HG02852 (cell line): Measurements from ENCODE around the gene ELAC2.
A peak's percentile ranks its signal among the peaks of the same experiment; 100 is the strongest.

ENCODE experiments used
- ATAC-seq: cut with Tn5 transposase; IDR thresholded peaks from one replicate; pipeline ENCODE4 v1.9.1; 2021; ENCODE audit warnings: mild to moderate bottlenecking, moderate library complexity; ENCODE audit not compliant: unreplicated experiment

ELAC2 gene, protein sequence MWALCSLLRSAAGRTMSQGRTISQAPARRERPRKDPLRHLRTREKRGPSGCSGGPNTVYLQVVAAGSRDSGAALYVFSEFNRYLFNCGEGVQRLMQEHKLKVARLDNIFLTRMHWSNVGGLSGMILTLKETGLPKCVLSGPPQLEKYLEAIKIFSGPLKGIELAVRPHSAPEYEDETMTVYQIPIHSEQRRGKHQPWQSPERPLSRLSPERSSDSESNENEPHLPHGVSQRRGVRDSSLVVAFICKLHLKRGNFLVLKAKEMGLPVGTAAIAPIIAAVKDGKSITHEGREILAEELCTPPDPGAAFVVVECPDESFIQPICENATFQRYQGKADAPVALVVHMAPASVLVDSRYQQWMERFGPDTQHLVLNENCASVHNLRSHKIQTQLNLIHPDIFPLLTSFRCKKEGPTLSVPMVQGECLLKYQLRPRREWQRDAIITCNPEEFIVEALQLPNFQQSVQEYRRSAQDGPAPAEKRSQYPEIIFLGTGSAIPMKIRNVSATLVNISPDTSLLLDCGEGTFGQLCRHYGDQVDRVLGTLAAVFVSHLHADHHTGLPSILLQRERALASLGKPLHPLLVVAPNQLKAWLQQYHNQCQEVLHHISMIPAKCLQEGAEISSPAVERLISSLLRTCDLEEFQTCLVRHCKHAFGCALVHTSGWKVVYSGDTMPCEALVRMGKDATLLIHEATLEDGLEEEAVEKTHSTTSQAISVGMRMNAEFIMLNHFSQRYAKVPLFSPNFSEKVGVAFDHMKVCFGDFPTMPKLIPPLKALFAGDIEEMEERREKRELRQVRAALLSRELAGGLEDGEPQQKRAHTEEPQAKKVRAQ

GRCh38 chr17:13017655-13018459 lies at the start of gene ELAC2:
Gene ELAC2 (minus strand): TSS chr17:13018027. CDS start chr17:13017947, 80 bp downstream.
- peak; percentile 95 for ATAC-seq

DNA sequence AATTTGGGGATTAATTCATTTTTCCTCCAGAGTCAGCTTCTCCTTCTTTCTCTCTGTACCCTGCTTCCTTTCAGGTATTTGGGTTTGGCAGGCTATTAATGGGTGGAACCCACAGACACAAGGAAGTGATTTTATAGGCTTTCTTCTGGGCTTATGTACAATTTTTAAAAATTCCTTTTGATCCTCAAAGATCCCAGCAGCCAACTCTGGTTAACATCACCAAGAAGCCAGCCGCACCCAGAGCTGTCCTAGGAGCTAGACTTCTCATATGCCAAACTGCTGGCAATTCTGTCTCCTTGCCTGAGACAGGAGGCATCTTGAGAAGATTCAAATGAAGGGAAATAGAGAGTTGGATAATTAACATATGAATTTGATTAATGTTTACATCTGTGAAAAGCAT lies 47.2 kb upstream of the ELAC2 start:
- no peak for ATAC-seq

DNA sequence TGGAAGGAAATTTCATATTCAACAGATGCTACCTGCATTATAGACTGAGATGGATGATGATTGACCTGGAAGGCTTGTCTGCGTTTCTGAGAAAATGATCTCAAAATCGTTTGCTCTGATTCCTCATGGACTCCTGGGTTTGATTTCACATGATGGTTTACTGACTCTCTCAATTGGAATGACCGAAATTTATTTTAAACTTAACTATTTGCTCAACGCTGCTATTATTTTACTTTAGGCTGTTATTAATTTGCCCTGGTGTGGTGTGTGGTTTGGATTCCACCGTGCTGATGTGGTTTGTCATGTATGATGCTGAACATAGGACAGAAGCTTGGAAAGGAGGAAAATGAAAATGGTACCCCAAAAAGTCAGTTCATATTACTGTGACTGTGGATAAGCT lies 37.3 kb upstream of the ELAC2 start:
- ATAC-seq, result no peak

- ATAC-seq, result no peak
Observed at GRCh38 chr17:13054666-13055065, 36.8 kb upstream of the ELAC2 start.

GRCh38 chr17:13051915-13052314 lies 34.1 kb upstream of the ELAC2 start:
- no peak for ATAC-seq

- ATAC-seq, result no peak
Observed at GRCh38 chr17:13047011-13047606, 29.3 kb upstream of the ELAC2 start.

GRCh38 chr17:13046361-13046760 lies 28.5 kb upstream of the ELAC2 start:
- no peak for ATAC-seq

- ATAC-seq, result no peak
Observed at GRCh38 chr17:13044572-13045065, 26.8 kb upstream of the ELAC2 start.

GRCh38 chr17:13038931-13039665 lies 21.3 kb upstream of the ELAC2 start:
- ATAC-seq, result no peak

DNA sequence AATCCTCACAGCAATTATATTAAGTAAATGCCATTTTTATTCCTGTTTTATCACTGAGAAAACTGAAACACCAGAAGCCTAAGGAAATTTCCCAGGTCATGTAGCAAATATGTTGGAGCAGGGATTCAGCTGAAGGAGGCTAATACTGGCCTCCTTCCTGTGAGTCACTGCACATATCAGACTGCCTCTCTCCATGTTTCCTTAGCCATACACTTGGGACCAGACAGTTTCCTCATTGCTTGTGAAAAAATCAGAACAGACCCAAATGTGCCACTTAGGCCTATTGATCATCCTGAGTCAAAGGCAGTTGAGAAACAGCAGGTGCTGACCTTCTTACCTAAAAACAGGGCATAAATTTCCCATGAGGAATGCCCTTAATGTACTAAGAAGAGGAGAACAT lies 18.9 kb upstream of the ELAC2 start:
- ATAC-seq, result no peak

DNA sequence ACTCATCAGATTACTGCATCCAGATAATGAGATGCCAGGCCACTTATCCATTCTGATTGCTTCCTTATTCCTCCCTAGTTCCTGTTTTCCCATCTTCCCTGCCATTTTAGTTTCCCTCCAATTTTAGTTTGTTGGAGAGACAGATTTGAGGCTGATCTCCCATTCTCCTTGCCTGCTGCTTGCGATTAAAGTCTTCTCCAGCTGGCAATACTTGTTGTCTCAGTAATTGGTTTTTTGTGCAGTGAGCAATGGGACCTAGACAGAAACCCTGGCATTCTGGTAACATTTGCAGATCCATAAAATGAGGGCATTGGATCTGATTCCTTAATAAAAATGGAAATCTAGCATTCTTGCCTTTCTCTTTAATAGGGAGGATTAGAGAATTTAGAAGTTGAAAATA lies 17.6 kb upstream of the ELAC2 start:
- no peak for ATAC-seq

DNA sequence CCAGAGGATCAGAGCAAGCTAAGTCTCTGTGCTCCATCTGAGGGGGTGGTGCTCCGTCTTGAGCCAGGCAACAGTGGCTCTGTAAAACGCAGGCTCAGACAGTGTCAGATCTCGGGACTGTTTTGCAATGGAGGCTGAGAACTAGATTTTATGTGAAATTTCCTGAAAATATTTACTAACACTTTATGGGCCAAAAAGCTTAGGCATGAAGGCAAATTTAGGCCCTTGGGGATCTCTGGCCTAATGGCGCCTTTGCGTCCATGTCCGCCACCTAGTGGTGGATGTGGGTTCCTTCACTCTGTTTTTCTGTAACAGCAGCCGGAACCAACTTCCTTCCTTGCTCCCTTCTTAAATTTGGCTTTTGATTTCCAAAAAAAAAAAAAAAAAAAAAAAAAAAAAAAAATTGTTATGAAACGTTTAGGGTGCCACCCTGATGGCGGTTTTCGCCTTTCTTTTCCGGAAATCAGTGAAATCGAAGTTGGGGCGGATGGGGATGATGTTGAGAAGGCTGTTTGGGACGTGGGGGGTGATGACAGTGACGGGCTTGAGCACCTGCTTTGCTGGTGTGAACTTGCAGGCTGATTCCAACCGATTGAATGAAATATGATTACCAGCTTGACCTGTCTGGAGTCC lies 14.0 kb upstream of the ELAC2 start:
- peak; percentile 81 for ATAC-seq

GRCh38 chr17:13030459-13031300 lies 12.9 kb upstream of the ELAC2 start:
- ATAC-seq, result no peak

DNA sequence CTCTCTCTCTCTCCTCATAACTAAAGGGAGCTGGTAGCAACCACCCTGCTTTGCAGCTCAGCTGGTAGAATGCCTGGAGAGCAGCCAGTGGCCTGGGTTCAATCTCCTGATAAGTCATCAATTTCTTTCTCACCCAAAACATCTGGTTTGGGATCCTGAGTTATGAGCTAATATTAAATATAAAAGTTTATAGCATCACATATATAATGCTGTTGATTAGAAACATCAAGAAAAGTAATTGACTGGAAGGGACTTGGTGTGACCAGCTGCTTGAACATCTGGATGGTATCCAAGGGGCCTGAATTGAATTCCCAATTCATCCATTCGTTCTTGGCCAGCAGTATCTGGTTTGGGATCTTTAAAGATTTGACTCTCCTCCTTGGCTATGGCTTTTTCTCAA lies 12.2 kb upstream of the ELAC2 start:
- ATAC-seq, result no peak

GRCh38 chr17:13029340-13029739 lies 11.5 kb upstream of the ELAC2 start:
- no peak for ATAC-seq

- no peak for ATAC-seq
Observed at GRCh38 chr17:13027246-13027645, 9.4 kb upstream of the ELAC2 start.

DNA sequence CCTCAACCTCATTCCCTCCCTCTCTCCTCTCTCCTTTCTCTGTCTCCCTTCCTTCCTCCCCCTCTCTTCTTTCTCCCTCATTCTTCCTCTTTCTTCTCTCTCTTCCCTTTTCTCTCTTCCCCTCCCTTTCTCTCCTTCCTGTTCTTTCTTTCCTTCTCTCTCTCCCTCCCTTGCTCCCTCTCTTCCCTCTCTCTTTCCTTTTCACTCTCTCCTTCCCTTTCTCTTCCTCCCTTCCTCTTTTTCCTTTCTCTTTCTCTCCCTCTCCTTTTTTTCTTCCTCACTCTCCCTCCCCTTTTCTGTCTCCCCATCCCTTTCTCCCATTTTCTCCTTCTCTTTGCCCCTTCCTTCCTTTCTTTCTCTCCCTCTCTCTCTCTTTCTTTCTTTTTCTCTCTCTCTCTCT lies 7.9 kb upstream of the ELAC2 start:
- no peak for ATAC-seq

GRCh38 chr17:13025258-13025627 lies 7.4 kb upstream of the ELAC2 start:
- ATAC-seq, result no peak
